Measurements from ENCODE around the gene NT5C1B.

GRCh38 chr2:18605115-18605514 lies 15.7 kb upstream of the NT5C1B start:
- TF ChIP-seq CTCF (IDR thresholded peaks at IDR 0.05) (no peak), POLR2A (IDR thresholded peaks at IDR 0.05) (no peak), EP300 (IDR thresholded peaks at IDR 0.05) (no peak)

Measured in ovary (tissue), 3 donors.